Left ventricle myocardium inferior (tissue), 1 donor: Measurements from ENCODE around the gene CTSL. TPM values are rescaled to one million over a fixed set of nuclear protein-coding genes. Genes with fewer than 3 reads are reported as not detected.

Experiments
- DNase-seq: peaks from one replicate; pipeline ENCODE4 v3.0.0-alpha.2; 2020
- H3K27ac ChIP-seq: fragments of 200-600 bp; replicated peaks from 2 replicates; pipeline ENCODE4 v1.8.0; 2021
- H3K27me3 ChIP-seq: fragments of 200-600 bp; 2 replicates; pipeline ENCODE4 v1.8.0; 2021; ENCODE audit warnings: low read depth
- H3K36me3 ChIP-seq: fragments of 200-600 bp; 2 replicates; pipeline ENCODE4 v1.8.0; 2021
- H3K4me1 ChIP-seq: fragments of 200-600 bp; 2 replicates; pipeline ENCODE4 v1.8.0; 2021
- H3K4me3 ChIP-seq: fragments of 200-600 bp; 2 replicates; pipeline ENCODE4 v1.8.0; 2021; ENCODE audit warnings: mild to moderate bottlenecking, moderate library complexity
- H3K9me3 ChIP-seq: fragments of 200-600 bp; replicated peaks from 2 replicates; pipeline ENCODE4 v1.8.0; 2021
- intact Hi-C: fragments of 100-400 bp; cut with micrococcal nuclease; formaldehyde crosslinking; loops from one replicate; pipeline ENCODE4 v1.11.0; 2022
- total RNA-seq: library from RNA; stranded (reverse); fragmentation: NEBNext Ultra II Directional; extraction: Animal tissue kit (Norgen Biotek cat#: 25700); gene quantifications from one replicate; pipeline ENCODE4 v1.2.1, GENCODE V29; 2021
- TF ChIP-seq, protein P1 (sequence below): fragments of 200-600 bp; IDR thresholded peaks from 2 replicates; pipeline ENCODE4 v1.8.0; 2021; ENCODE audit warnings: antibody characterized with exemption, mild to moderate bottlenecking, borderline replicate concordance
- donor health status: DM: no; HTN: yes; CAD: no; lungs with severe emphysema.

CTSL gene
- total RNA-seq, 1 donor from 2014 or later: 116 TPM

DNA sequence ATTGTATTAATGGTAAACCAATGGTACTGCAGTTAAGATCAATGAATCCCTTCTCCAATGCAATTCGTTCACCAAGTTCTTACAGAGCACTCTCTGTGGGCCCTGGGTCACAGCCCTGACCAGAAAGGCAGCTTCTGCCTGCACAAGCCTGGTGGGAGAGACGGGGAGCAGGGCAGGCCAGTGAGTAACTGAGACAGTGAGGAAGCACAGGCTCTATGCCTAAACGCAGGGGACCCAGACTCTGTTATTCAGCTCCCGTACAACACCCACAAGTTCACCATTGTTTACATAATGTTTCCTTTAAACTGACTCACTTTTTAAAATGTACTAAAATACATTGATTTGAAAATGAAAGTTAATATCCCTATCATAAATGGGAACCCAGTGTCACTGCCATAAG, 40.5 kb upstream of the CTSL start:
- no peaks in the 10 kb centered on the region for H3K27me3 ChIP-seq
- TF ChIP-seq, protein P1, sequence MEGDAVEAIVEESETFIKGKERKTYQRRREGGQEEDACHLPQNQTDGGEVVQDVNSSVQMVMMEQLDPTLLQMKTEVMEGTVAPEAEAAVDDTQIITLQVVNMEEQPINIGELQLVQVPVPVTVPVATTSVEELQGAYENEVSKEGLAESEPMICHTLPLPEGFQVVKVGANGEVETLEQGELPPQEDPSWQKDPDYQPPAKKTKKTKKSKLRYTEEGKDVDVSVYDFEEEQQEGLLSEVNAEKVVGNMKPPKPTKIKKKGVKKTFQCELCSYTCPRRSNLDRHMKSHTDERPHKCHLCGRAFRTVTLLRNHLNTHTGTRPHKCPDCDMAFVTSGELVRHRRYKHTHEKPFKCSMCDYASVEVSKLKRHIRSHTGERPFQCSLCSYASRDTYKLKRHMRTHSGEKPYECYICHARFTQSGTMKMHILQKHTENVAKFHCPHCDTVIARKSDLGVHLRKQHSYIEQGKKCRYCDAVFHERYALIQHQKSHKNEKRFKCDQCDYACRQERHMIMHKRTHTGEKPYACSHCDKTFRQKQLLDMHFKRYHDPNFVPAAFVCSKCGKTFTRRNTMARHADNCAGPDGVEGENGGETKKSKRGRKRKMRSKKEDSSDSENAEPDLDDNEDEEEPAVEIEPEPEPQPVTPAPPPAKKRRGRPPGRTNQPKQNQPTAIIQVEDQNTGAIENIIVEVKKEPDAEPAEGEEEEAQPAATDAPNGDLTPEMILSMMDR: no peak
- no peak for DNase-seq
- no peak overlapping the region for H3K4me3 ChIP-seq
- intact Hi-C loops: loop anchor here (2.0 kb wide), 1 partner anchor 127 kb away; no protein-coding TSS in a partner anchor
- peaks cover 9% of the 10 kb centered on the region for H3K4me1 ChIP-seq
- no peaks in the 10 kb centered on the region for H3K36me3 ChIP-seq
- no peaks in the 10 kb centered on the region for H3K9me3 ChIP-seq
- no peak overlapping the region for H3K27ac ChIP-seq

DNA sequence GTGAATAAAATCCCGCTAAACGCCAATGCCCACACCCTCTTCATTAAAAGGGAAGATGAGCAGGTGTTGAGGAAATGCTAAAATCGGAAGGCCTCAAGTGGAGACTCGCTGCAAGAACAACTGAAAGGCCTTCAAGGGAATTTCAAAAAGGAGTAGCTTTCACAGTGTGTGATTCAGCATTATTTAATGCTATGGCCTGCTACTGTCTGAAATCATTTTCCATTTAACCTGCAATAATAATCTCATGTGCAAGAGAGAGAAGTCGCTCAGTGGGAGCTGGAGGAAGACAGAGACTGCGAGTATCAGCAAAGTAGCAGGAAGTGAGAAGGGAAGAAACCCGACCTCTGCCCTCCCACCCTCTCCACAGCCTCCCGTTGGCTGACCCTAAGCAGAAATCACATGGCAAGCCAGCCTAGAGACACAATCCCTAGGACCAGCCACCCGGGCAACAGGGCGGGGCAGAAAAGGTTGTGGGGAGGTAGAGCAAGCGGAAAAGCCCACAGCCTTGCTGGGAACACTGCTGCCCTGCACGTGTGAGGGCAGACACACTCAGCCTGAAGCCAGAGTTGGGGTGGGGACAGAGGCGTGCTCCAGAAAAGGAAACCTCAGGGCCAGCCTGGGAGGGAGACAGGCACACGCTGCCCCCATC, 39.9 kb upstream of the CTSL start:
- no peaks in the 10 kb centered on the region for H3K9me3 ChIP-seq
- TF ChIP-seq, protein P1: no peak
- DNase-seq: no peak
- no peaks in the 10 kb centered on the region for H3K36me3 ChIP-seq
- peaks cover 9% of the 10 kb centered on the region for H3K4me1 ChIP-seq
- H3K4me3 ChIP-seq: no peak overlapping the region
- peak overlapping the region; percentile 33 for H3K27ac ChIP-seq
- intact Hi-C loops: loop anchor here (2.0 kb wide), 1 partner anchor 127 kb away; no protein-coding TSS in a partner anchor
- no peaks in the 10 kb centered on the region for H3K27me3 ChIP-seq

DNA sequence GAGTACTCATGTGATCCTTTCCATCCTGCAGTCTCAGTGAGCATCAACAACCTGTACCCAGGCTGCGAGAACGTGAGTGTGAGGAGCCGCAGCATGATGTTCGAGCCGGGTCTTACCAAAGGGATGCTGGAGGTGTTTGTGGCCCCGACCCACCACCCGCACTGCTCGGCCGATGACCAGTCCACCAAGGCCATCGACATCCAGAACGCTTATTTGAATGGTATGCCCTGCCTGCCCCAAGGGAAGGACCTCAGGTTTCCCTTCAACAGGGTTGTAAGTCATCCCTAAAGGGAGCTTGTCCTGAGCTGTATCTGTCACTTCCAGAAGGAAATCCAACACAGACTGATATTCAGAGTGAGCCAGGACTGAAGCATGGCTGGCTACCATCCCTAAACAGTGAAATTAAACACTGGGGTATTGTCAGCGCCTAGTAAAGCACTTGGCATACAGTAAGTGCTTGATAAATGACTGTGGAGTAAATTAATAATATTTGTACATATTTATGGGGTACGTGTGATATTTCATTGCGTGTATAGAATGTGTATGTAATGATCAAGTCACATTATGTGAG, 39.3 kb upstream of the CTSL start:
- peaks cover 9% of the 10 kb centered on the region for H3K4me1 ChIP-seq
- no peaks in the 10 kb centered on the region for H3K36me3 ChIP-seq
- H3K9me3 ChIP-seq: peaks cover 3% of the 10 kb centered on the region
- H3K27ac ChIP-seq: no peak overlapping the region
- no peak for DNase-seq
- intact Hi-C loops: no loop called here
- TF ChIP-seq, protein P1: no peak
- H3K4me3 ChIP-seq: no peak overlapping the region
- H3K27me3 ChIP-seq: no peaks in the 10 kb centered on the region

DNA sequence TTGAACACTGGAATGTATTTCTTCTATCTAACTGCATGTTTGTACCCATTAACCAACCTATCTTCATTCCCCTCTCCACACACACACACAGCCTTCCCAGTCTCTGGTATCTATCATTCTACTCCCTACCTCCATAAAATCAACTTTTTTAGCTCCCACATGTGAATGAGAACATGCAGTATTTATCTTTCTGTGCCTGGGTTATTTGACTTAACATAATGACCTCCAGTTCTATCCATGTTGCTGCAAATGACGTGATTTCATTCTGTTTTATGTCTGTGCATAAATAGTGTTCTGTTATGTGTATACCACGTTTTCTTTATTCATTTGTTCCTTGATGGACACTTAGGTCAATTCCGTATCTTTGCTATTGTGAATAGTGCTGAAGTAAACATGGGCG, 38.7 kb upstream of the CTSL start:
- Histone ChIP-seq H3K27ac (no peak overlapping the region), H3K36me3 (no peaks in the 10 kb centered on the region), H3K9me3 (peaks cover 9% of the 10 kb centered on the region), H3K4me3 (no peak overlapping the region), H3K27me3 (no peaks in the 10 kb centered on the region), H3K4me1 (peaks cover 9% of the 10 kb centered on the region)
- intact Hi-C loops: no loop called here
- no peak for DNase-seq
- TF ChIP-seq, protein P1: no peak

DNA sequence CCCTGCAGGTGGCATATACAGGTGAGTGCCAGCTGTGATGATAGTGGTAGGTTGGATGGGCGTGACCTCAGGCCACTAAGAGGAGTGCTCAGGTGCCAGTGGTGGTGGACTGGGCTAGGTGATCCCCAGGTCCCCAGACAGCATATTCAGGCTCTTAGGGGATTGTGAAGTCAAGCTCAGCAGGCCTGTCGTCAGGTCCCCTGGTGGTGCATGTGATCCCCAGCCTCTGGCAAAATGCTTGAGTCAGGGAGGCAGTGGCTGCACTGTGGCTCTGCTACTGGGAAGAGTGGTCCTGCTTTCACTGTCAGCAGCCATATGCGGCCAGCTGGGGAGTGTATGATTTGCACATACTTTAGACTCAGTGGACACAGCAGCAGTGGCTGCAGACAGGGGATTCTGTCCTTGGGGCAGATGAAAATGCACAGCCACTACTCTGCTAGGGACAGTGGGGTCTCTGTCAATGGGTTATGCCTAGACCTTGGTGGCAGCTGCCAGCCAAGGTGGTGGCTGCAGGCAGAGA, 31.6 kb upstream of the CTSL start:
- Histone ChIP-seq H3K36me3 (peaks cover 4% of the 10 kb centered on the region), H3K27me3 (no peaks in the 10 kb centered on the region), H3K4me3 (no peak overlapping the region), H3K9me3 (peaks cover 29% of the 10 kb centered on the region), H3K4me1 (no peaks in the 10 kb centered on the region), H3K27ac (no peak overlapping the region)
- no peak for DNase-seq
- TF ChIP-seq, protein P1: no peak
- intact Hi-C loops: no loop called here
